Cerebellar nuclear complex (tissue), 1 donor: ENCODE data around the gene UNC5C.

ENCODE experiments used
- DNase-seq, 2 experiments: peaks; one replicate each; lab custom pipeline; 2025; lab: John Stamatoyannopoulos, UW

Gene UNC5C

DNA sequence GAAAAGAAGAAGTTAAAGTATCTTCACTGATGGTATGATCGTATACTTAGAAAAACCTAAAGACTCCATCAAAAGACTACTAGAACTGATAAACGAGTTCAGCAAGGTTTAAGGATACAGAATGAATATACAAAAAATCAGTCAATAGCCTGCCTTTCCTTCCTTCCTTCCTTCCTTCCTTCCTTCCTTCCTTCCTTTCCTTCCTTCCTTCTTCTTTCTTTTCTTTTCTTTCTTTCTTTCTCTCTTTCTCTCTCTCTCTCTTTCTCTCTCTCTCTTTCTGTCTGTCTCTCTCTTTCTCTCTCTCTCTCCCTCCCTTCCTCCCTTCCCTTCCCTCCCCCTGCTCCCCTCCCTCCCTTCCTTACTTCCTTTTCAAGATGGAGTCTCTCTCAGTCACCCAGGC, 428.3 kb downstream of the UNC5C start:
- no peak for DNase-seq

DNA sequence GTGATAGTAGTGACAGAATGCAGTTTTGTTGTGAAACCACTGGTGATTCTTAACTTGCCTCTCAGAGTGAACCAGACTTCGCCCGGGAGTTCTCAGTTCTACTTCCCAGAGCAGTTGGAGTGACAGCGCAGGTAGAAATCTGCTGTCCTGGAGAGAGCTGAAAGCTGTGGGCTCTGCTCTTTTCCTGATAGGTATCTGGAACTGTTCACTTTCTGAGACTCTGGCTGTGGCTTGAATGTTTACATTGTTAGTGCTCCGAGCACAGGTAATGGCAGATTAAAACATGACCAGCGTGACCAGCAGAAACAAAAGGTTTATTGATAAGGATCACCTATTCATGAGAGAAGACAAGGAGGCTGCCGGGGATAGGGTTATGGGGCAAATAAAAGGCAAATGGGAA, 430.3 kb downstream of the UNC5C start:
- no peak for DNase-seq

DNA sequence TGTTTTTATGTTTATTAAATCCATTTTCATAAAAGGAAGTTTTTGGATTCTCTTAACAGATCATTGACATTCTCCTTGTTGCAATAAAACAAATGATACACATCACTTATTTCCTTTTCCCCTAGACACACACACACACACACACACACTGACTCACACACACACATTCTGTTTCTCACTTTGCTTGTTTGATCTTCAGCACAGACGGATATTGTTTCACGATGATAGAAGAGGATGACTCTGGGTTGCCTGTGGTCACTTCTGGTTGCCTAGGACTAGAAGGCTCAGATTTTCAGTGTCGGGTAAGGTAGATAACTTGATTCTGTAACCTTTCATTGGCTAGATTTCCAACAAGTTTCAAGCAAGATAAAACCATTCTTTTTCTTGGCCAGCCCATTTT, 434.3 kb downstream of the UNC5C start:
- DNase-seq = no peak
